Forelimb muscle (tissue), 1 donor: ENCODE measurements around the gene PKNOX2. TPM values are rescaled to one million over a fixed set of nuclear protein-coding genes. Genes with fewer than 3 reads are reported as not detected.

Source experiments
- DNase-seq: peaks from one replicate; pipeline ENCODE4 v3.0.0-alpha.2; 2013; ENCODE audit warnings: low read depth
- polyA plus RNA-seq: library from polyadenylated mRNA; unstranded; fragments of 120-200 nt; gene quantifications from one replicate; pipeline ENCODE4 v1.2.1, GENCODE V29; 2013; ENCODE audit not compliant: insufficient read length

PKNOX2 gene
- polyA plus RNA-seq, 1 donor: 27.6 TPM

DNA sequence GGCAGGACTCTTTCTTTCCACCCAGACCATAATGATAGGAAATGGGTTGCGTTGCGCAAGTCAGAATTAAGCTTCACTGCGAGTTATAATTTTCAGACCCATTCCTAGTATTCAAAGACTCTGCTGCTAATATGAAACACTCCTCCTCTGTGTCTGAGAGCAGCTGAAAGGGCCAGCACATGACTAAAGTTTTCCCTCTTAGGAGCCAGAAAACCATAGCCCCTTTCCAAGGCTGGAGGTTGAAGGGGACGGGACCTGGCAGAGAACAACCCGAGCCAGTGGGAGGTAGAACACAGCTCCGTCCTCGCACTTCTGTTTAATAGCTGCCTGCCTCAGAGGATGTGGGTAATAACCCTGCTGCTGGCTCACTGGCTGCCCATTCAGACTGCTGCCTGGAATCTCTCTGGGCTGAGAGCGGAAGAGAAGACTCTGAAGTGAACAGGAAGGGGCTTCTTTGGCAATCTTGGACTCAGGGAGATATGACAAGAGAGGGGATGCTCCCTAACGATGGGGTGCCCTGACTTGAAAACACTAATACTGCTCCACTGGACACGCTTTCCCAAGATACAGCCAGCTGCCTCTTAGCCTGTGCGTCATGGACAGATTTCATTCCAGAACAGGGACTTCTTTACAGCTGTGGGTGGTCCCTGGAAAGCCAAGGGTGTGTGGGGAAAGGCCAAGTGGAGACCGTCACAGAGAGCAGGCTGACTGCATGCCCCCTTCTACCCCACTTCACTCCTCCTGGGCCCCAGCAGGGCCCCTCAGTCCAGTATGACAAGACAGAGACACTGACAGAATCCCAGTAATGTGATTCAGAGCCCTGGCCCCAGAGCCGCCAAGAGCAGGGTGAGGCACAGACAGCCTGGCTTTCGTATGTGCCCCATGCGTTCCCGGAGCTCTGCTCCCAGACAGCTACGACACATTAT, 174.6 kb downstream of the PKNOX2 start:
- peak; percentile 71 for DNase-seq

GRCh38 chr11:125341676-125342075, 177.1 kb downstream of the PKNOX2 start:
- DNase-seq: no peak

DNA sequence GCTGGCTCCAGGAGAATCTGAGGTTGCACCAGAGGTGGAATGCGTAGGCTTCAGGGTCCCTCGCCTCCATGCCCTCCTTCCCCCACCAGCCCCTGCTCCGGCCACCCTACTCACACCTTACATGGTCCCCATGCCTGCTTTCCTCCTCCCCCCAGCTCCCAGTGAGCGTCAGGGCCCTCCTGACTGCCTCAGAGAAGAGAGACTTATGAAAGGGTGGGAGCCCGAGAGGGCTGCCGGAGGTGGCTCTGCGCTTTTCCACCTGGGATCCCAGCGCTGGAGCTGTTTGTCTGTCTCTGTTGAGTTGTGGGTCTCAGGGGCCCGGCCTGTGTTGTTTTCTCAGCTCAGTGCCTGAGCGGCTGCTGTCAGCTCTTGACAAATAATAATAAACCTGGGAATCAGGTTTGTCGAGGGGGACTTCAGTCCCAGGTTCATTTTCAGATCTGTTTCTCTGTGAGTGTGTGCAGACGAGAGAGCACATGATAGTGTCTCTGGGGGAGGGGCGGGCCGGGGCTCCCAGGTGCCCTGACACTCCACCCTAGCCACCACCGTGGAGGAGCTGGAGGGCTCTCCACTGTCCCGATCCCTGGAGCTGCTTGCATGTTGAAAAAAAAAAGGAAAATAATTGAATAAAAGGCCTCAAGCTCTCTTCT, 177.9 kb downstream of the PKNOX2 start:
- no peak for DNase-seq

DNA sequence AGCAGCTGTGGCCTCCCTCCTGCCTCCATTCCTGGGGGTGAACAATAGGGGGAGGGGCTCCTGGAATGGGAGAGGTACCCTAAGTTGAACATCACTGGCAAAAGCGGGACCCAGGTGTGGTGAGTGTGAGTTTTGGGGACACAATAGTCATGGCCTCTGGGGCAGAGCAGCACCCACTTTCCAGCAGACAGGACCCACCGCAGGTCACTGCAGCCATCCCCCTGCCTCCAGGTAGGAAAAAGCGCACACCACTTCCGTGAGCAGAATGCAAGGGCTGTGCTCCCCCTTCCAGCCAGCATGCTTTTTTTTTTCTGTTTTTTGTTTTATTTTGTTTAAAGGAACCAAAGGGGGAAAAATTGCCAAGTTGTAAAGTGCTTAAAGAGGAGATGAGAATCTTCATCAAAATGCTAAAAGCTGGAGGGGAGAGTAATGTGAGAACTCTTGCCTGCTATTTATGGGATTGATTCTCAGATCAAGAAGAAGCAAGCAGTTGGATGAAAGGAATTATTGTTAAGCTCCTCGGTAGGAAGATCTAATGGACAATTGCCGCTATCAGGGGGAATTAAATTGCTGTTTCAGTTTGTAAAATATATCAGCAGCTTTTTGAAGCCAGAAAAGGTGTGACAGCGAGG, 178.7 kb downstream of the PKNOX2 start:
- no peak for DNase-seq

GRCh38 chr11:125343718-125344131, 179.2 kb downstream of the PKNOX2 start:
- no peak for DNase-seq

DNA sequence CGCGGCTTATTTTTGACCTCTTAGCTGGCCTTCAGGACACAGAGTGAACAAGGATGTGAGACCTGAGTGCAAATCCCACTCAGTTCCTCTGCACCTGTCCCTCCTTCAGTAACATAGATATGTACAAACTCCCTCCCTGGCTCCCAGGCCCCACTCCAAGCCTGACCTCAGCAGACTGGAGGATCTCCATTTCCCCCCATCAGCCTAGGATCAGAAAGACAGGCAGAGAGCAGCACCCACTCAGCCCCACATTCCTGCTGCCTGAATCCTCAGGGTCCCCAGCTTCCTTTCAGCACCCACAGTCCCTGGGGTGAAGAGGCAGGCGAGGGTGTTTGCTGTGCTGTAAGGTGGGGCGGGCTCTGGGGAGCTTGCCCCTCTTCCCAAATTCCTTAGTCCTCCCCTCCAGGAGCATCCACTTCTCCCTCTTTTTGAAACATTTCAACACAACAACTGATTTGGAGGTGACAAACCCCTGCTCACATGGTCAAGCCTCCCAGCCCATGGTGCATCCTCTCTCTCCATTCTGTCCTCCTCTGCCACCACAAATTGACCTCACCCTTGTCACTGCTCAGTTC, 180.4 kb downstream of the PKNOX2 start:
- no peak for DNase-seq

- DNase-seq: peak; percentile 64
Measured at GRCh38 chr11:125345421-125346178, 181.0 kb downstream of the PKNOX2 start.

GRCh38 chr11:125346179-125346530, 181.6 kb downstream of the PKNOX2 start:
- DNase-seq: peak; percentile 58

DNA sequence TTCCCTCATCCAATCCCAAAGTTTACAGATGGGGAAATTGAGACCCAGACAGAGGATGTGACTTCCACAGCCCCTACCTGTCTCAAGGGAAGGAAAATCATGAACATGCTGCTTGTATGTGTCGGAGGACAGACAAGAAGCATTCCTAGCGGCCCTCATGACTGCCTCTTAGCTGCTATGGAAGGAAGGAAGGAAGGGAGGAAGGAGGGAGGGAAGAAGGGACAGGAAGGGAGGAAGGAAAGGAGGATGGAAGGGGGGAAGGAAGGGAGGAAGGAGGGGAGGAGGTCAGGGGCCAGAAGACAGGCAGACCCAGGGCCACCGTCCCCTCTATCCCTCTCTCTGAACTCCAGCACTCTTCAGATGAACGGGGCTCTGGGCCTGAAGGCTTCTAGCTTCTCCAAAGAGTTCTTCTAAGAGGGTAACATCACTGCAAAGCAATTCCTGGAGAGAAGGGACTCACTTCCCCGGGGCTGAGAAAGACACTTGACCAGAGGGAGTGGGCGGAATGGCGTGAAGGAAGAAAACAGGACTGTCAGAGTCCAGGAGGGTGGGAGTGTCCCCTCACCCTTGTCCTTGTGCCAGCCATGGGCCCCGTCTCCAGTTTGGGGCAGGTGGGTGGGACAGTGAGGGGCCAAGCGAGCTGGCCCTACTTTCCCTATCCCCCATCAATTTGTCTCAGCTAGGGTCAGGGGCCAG, 182.2 kb downstream of the PKNOX2 start:
- no peak for DNase-seq

- DNase-seq: no peak
Measured at GRCh38 chr11:125347261-125347585, 182.7 kb downstream of the PKNOX2 start.

DNA sequence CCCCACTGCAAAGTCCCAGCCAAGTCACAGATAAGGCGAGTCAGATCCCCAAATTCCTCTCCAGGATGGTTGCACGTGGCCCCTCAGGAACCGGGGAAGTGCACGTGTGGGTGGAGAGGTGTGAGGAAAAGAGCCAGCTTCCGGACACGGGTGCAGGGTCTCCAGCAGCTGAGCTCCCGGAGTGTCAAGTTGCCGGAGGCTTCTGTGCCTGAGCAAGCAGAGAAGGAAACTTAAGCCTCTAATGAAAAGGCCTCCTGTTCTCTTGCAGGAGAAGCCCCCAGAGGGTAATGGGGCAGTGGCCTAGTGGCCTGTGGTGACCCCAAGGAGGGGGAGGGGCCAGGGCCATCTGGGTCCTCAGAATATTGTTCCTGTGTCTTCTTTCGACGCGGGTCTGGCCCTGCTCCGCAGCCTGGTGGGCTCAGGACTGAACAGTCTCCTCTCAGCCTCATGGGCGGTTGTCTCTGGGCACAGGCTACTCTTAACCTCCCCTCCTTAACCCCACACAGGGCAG, 183.6 kb downstream of the PKNOX2 start:
- DNase-seq: no peak

DNA sequence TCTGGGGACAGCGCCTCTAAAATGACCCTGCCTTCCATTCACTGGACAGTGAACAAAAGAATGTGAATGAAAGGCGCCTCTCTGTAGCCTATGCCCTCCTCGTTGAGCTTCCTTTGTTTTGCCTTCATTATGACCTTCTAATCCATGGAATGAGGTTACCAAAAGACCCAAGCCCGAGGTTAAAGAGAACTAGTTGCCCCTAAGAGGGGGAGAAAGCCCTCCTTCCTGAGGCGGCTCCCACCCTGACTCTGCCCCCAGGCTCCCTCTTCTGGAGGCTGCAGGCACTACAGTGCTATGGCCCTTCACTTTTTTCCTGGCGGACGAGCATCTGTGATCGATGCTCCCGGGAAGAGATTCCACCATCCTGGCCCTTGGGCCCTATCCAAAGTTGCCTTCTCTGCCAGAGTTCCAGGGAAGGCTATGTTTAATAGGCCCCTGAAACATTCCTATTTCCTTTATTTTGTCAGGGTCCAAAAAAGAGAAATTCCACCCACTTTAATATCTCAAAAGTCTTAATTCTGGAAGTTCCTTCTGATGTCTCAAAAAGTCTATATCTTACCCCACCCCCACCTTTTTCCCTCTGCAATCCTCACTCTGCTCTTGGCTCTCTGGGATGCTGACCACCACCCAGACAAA, 184.2 kb downstream of the PKNOX2 start:
- no peak for DNase-seq

- no peak for DNase-seq
Measured at GRCh38 chr11:125350206-125351032, 185.9 kb downstream of the PKNOX2 start.

DNA sequence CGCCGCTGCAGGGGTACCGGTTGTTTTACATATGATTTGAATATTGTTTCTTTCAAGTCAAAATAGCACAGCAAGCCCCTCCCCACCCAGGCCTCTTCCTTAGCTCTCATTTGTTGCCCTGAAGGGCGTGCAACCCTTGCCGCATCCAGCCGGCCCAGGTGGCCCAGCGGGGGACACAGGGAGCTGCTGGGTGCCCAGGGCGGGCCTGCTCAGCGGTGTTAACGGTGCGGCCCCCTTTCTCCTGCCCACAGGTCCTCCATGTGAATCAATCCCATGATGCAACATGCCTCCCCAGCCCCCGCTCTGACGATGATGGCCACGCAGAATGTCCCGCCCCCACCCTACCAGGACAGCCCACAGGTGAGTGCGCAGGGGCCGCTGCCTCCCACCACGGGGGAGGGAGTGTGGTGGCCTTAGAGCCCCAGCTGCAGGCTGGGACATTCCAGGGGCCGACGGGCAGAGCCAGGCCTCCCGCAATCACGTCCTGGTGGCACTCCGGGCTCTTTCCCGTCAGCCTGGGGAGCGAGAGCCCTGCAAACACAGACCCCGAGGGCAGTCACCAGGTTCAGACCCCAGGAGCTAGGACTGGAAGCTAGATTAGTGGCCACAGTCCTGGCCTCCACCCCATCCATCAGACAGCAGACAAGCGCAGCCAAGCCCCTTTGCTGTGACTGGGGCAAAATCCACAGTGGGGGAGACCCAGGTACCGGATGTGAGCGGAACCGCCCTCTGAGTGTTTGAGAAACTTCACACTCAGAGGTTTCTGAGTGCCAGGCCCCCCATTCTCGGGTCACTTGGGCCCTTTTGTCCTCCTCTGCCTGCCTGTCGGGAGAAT, 186.7 kb downstream of the PKNOX2 start:
- no peak for DNase-seq

DNA sequence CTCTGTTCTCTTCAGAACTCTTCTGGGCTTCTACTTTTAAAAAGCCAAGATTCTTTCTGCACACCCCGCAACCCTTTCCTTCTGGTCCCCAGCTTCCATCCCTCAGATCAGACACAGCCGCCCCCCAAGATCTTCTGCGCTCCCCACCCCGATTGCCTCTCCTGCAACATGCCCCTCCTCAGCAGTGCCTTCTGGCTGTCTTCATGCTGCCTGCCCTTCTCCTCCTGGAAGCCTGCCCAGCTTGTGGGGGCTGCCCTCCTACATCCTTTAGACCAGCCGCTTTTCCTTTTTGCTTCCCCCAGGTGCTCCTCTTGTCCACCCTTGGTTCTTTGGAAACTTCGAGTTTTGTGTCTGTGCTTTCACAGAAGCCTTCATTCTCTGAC, 187.3 kb downstream of the PKNOX2 start:
- DNase-seq: no peak

- no peak for DNase-seq
Measured at GRCh38 chr11:125356797-125357196, 192.2 kb downstream of the PKNOX2 start.

GRCh38 chr11:125357551-125357950, 193.0 kb downstream of the PKNOX2 start:
- no peak for DNase-seq

DNA sequence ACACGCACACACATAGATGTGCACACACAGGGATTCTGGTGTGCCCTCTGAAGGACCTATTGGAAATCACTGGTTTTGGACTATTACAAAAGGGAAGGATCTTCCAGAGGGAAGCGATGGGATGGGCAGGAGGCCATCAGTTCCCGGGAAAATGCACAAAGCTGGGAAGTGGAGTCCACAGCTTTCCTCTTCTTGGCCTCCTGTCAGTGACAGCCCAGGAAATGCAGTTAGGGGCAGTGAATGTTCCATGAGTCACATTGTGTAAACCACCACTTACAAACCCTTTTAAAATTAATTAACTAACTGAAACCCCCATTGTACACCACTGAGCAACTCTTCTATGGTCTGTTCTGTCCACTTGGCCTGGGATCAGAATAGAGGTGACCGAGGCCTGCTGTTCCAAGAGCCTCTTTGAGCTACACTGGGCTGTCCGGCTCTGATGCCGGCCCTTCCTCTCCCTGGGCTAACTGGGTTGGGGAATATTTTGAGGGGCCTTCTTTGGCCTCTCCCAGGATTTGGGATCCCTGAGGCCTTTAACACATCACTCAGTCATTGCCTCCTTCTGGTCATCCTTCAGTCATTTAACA, 193.8 kb downstream of the PKNOX2 start:
- DNase-seq: no peak
